ENCODE data around the gene SPO11.

Gene SPO11

GRCh38 chr20:57310821-57311514, 18.6 kb upstream of the SPO11 start:
- DNase-seq (ENCODE audit: low read depth): no peak

GRCh38 chr20:57312138-57312537, 17.5 kb upstream of the SPO11 start:
- DNase-seq (ENCODE audit: low read depth): no peak

GRCh38 chr20:57313230-57313629, 16.4 kb upstream of the SPO11 start:
- DNase-seq (ENCODE audit: low read depth): no peak

DNA sequence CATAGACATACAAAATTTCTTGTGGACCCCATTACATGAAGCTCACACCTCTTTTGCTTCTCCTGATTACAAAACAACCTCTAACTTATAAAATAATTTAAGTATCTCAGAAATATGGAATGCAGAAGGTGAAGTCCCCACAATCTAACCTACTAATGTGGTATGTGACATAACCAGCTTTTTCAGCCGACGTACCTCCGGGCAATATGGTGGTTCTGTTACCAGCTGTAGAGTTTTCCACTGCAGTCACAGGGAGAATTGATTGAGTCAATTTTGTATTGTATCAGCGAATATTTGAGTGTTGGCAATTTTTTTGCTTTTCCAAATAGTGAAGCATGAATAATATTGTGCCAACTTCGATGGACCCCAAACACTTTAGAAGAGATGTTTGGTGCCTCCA, 15.7 kb upstream of the SPO11 start:
- no peak for DNase-seq (ENCODE audit: low read depth)

DNA sequence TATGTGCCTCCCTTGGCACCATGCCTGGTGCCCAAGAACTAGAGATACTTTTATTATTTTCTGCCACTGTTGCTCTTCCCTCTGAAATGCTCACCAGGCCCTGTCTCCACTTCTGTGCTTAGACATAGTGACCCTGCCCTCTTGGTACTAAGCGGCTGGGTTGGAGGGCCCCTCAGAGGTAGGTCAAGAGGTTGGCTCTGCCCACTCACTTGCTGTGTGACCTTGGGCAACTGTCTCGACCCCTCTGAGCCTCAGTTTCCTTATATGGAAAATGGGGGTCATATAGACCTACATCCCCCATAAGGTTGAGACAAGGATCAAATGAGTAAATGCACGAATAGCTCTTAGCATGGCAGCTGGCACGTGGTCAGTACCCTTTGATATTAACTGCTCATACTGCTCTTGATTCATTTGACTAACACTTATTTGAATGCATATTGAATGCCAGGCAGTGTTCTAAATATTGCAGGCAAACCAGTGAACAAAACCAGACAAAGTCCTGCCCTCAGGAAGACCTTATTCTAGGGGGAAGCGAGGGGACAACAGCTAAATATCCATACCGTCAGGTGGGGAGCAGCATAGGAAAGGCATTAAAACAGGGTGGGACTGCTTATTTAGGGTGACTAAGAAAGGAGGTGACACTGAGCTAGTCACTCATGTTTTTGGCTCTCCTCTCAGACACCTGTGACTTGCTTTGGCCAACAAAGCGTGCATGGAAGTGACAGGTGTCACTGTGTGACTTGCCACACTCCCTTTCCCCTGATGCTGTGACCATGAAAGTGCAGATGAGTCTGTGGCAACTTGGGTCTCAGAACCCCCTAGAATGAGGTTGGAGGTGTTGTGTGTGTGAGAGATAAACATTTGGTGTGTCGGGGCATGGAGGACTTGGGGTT, 14.3 kb upstream of the SPO11 start:
- no peak for DNase-seq (ENCODE audit: low read depth)

- no peak for DNase-seq (ENCODE audit: low read depth)
Observed at GRCh38 chr20:57315976-57316480, 13.6 kb upstream of the SPO11 start.

DNA sequence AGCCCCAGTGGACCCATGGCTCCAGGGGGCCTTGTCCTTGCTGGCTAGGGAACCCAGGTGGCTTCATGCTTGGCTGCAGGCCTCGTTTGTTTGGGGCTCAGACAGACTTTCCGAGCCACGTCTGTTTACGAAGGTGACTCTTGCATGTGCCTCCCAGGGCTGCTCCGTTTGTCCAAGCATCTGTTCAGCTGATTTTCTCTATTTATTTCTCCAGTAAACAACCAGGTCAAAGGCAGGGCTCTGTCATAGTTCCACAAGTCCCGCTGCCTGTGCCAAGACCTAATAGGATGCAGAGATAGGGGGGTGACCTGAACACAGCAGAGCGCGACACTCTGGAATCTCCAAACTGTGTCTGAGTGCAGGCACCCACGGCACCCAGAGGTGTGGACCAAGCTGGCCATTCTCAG, 12.8 kb upstream of the SPO11 start:
- DNase-seq (ENCODE audit: low read depth): no peak

DNA sequence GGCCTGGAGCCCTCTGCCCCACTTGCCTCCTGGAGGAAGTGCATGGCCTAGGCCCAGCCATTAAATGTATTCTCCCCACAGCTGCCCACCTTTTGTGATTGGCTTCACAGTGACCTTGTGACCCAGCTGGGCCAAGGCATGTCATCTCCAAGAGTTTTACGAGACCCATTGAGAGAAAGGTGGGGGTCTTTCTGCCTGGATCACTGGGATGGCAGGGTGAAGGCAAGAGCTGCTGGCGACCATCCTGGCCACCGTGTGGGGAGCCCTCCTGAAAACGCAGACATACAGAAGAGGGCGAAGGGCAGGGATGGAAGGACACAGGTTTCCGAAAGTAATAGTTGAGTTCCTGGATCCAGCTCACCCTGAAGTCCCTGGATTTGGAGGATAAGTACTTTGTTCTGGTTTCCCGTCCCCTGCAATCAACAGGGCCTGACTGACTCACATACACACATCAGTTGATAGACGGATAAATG, 12.3 kb upstream of the SPO11 start:
- DNase-seq (ENCODE audit: low read depth): no peak

- DNase-seq (ENCODE audit: low read depth): no peak
Observed at GRCh38 chr20:57317789-57318371, 11.7 kb upstream of the SPO11 start.

DNA sequence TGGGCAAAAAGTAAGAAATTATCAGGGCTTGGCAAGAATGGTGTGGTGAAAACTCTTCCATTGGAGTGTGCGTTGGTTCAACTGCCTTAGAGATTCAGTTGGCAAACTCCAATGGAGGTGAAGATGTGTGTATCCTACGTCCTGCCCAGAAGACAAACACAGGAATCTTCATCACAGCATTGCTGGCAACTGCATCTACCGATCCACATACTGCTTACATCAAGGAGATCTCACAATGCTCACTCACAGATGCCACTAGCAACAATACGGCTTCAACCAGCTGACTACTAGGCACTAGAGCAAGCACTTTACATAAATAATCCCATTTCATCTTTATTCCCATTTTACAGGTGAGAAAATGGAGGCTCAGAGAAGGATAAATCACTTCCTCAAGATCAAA, 10.0 kb upstream of the SPO11 start:
- no peak for DNase-seq (ENCODE audit: low read depth)

DNA sequence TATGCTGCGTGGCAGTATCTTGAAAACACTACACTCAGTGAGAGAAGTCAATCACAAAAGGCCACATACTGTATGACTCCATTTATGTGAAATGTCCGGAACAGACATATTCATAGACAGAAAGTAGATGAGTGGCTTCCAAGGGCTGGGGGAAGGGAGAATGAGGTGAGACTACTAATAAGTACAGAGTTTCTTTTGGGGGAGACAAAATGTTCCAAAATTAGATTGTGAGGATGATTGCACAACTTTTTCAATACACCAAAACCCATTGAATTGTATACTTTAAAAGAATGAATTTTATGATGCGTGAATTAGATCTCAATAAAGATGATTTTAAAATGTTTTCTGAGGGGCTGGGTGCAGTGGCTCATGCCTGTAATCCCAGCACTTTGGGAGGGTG, 9.2 kb upstream of the SPO11 start:
- no peak for DNase-seq (ENCODE audit: low read depth)

DNA sequence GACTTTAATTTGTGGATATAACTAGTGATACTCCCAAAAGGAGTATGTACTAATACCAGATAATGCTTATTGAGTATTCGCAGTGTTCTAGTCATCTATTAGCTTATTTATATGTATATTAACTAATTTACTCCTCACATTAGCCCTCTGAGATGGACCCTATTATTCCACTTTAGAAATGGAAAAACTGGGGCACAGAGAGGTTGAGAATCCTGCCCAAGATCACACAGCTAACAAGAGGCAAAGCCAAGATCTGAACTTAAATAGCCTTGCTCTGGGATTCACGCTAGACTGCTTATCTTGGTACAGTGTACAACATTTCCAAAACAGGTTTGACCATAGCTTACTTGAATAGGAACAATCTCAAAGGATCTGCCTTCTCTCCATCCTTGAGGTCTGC, 8.5 kb upstream of the SPO11 start:
- DNase-seq (ENCODE audit: low read depth): no peak

- DNase-seq (ENCODE audit: low read depth): no peak
Observed at GRCh38 chr20:57322476-57322875, 7.1 kb upstream of the SPO11 start.

DNA sequence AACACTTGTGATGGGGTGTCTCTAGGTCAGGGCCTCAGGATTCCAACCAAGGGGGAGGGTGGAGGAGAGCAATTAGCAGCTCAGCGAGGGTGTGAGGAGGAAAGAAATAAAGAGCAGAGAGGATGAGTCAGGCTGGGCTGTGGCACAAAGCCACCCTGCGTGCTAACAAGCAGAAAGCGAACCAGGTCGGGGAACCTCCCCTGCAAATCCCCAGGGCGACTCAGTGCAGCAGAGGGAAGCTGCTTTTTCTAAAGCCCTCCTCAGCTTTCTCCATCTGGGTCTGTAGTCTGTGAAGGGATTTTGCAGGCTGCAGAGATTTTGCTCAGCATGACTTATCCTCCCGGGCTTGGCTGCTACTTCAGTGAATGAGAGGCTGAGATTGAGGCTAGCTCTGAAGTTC, 6.6 kb upstream of the SPO11 start:
- DNase-seq (ENCODE audit: low read depth): no peak

- no peak for DNase-seq (ENCODE audit: low read depth)
Observed at GRCh38 chr20:57325632-57326356, 3.8 kb upstream of the SPO11 start.

DNA sequence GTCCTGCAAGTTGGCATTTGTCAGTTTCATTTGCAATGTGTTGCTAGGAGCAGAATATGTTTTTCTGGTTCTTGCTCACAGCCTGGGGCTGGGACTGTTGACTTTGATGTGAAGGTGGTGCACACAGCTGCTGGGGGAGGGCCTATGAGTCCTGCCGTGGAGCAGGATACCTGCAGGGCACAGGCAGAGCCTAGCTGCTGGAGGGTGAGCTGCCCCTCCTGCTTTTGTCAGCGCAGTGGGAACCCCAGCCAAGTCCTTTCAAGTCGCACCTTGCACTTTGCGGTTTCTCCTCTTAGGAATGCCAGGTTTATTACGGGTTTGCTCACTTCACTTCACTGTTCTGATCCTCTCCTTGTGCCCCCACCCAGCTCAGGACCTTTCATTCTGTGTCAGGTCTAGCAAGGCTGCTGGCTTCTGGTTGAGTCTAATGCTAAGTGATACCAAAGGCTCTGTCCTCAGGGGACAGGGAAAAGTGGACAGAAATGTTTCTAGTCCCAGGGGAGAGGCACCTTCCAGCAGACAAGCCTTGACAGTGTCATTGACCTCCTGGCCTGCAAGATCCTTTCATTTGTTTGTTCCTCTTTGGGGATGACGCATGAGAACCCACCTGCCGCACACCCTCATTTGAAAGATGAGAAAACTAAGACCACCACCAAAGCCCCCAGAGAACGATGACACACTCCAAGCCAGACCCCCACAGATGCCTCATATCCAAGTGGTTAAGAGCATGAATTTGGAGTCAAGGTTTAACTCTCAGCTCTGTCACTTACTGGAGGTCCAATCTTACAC, 2.7 kb upstream of the SPO11 start:
- DNase-seq (ENCODE audit: low read depth): no peak

DNA sequence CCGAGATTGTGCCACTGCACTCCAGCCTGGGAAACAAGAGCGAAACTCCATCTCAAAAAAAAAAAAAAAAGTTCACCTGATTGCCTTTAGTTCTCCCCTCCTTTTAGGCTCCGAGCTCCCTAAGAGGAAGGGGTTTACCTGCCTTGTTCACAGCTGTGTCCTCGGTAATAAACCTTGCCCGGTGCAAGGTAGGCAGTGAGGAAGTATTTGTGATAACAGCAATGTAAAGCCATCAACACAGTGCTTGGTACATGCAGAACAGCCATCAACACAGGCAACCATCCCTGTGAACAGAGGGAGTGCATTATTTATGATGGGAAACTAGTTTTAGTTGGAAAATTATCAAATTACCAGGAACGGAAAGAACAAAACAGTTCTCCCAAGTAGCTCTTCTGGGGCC, 1.8 kb upstream of the SPO11 start:
- DNase-seq (ENCODE audit: low read depth): no peak

GRCh38 chr20:57330998-57331397, 1.4 kb downstream of the SPO11 start:
- DNase-seq (ENCODE audit: low read depth): no peak

DNA sequence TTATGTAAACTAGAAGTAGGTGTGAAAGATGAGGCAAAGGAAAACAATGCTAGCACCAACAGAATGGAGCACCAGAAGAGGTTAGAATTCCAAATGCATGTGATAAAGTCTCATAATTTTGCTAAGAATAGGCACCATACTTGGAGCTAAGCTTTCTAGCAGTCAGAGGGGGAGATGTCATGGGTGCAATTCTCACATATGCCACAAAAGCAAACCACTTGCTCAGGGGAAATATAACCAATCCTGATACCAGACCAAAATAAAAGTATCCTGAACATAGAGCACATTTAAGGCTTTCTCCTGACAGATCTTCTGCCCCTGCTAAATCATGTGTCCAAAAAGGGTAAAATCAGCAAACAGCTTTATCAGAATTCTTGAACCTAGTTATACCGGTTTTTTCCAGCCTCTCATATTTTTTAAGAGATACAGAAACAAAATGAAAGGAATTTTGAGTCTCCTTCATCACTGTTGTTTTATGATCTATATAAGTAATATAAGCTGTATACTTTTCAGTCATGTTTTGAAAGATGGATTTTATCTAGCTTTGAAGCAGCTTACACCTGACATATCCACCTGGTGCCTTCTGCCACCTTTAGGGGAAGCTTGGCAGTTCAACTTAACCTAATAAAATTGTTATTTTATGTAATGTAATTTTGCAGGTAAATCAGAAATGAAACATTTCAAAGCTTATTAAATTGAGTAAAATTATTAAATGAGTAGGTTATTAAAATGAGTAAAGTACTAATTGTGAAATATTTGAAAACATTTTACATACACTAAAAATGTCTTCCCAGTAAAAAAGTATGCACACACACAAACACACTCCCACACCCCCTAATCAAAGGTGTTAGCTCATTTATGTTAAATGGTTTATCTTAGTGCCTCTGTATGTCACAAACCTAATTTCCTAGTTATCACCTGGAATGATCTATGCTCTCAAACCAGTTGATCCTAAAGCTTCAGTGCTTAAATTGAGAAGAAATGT, 2.8 kb downstream of the SPO11 start:
- DNase-seq (ENCODE audit: low read depth): no peak

GRCh38 chr20:57335392-57335791, 5.8 kb downstream of the SPO11 start:
- DNase-seq (ENCODE audit: low read depth): no peak
